Fibroblast of villous mesenchyme (primary cell): ENCODE data around the gene PLA2G12A. TPM values are rescaled to one million over a fixed set of nuclear protein-coding genes. Genes with fewer than 3 reads are reported as not detected.

Experiments
- DNase-seq: peaks from one replicate; pipeline ENCODE4 v3.0.0-alpha.2; 2010; ENCODE audit warnings: low read depth
- H3K4me3 ChIP-seq: 2 replicates; pipeline ENCODE4 v1.5.1; 2011; ENCODE audit warnings: low read depth, mild to moderate bottlenecking, low read length
- total RNA-seq: library from RNA; depleted of rRNA; stranded (reverse); fragments of >200 nt; gene quantifications from 2 replicates; pipeline ENCODE4 v1.2.3, GENCODE V29; 2012
- TF ChIP-seq, protein P1 (sequence below): IDR thresholded peaks from 2 replicates; pipeline ENCODE4 v1.5.1; 2012; ENCODE audit warnings: low read depth, mild to moderate bottlenecking, low read length; ENCODE audit not compliant: insufficient read depth

Gene PLA2G12A
- total RNA-seq, 1 donor: 11.7 TPM

DNA sequence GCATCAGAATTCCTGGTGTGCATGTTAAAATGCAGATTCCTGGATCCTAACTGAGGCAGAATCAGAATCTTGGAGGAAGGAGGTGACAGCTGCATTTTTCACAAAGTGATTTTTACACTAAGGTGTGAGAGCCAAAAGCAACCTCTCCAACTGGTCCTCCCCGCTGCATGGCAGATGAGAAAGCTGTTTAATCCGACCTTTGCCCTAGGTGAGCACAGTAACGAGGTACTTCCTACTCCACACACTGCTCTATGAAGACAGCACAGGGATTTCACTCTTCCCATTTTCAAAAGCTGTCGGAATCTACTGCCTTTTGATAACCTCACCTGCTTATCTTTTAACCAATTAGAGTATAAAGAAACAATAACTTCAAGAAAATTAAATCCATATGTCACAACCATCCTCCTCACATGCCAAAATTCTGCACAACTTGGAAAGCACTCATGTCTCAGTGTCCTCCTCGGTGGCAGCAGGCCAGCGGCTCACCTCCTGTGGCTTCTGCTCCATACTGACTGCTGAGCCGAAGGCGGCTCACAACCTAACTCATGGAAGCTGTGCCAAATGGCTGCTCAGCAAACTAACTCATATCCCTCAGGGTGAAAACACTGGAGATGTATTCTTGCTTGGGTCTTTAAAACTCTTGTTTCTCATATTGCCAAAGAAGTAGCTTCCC, 30.2 kb downstream of the PLA2G12A start:
- no peak overlapping the region for H3K4me3 ChIP-seq
- TF ChIP-seq, protein P1, sequence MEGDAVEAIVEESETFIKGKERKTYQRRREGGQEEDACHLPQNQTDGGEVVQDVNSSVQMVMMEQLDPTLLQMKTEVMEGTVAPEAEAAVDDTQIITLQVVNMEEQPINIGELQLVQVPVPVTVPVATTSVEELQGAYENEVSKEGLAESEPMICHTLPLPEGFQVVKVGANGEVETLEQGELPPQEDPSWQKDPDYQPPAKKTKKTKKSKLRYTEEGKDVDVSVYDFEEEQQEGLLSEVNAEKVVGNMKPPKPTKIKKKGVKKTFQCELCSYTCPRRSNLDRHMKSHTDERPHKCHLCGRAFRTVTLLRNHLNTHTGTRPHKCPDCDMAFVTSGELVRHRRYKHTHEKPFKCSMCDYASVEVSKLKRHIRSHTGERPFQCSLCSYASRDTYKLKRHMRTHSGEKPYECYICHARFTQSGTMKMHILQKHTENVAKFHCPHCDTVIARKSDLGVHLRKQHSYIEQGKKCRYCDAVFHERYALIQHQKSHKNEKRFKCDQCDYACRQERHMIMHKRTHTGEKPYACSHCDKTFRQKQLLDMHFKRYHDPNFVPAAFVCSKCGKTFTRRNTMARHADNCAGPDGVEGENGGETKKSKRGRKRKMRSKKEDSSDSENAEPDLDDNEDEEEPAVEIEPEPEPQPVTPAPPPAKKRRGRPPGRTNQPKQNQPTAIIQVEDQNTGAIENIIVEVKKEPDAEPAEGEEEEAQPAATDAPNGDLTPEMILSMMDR: no peak
- DNase-seq: no peak

DNA sequence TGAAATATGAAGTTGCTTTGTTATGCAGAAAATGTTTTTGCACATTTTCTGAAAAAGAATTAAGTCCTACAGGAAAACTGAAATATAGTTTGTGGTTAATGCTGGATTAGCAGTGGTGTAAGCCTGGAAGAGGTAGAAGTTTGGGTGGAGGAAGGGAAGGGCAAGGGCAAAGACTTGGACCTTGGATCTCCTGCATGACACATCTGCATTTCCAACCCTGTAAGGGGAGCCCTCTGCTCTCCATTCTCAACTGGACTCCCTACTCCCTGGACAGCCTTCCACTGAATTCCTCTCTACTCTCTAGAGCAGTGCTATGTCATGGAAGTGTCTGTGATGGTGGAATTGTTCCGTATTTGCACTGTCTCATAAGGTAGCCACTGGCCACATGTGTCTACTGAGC, 31.2 kb downstream of the PLA2G12A start:
- TF ChIP-seq, protein P1: no peak

DNA sequence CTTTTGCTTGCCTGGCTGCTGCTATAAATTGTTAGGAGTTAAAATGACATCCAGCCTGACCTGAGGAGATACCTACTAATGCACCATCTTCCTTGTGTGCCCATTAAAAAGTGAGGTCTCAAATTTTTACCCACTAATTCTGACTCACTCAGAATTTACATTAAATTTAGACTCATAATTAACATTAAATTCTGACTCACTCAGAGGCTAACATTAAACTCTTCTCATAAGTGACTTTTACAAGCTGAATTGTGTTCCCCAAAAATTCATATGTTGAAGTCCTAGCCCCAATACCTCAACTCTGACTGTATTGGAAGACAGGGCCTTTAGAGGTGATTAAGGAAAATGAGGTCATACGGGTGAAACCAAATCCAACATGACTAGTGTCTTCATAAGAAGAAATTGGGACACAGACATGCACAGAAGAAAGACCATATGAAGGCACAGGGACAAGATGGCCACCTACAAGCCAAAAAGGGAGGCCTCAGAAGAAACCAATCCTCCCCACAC, 38.4 kb downstream of the PLA2G12A start:
- no peak overlapping the region for H3K4me3 ChIP-seq
- TF ChIP-seq, protein P1: no peak
- DNase-seq: no peak

More for the DNA sequence above, 31.2 kb downstream of the PLA2G12A start:
- DNase-seq: no peak
- no peak overlapping the region for H3K4me3 ChIP-seq

DNA sequence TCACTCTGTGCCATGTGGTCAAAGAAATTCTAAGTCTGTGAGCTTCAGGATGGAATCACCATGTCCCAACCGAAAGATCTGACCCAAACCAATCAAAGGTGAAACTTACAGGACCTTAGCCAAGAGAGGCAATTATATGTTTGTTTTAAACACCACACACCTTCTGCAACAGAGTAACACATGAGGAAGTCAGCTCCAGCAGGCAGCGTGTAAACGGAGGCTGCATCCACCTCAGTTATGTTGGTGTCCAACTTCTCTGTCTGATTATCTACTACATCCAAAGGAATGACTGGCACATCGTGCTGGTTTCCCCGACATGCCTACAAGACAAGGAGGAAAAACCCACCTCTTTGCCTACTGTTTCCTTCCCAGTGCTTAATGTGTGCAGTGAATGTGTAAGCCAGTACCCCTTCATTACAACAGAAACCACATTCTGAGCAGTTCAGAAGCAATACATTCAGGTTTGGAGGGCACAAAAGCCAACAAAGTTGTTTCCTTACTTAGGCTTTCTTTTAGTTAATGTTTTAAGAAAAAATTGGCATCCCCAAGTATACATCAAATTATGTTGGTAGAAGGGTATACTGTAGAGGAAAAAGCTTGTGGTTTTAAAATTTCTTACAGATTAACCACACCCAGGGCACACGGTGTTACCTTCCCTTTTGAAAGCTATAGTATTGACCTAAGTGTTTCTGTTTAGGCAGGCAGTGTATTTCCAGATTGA, 39.0 kb downstream of the PLA2G12A start:
- TF ChIP-seq, protein P1: no peak
- no peak overlapping the region for H3K4me3 ChIP-seq
- no peak for DNase-seq

DNA sequence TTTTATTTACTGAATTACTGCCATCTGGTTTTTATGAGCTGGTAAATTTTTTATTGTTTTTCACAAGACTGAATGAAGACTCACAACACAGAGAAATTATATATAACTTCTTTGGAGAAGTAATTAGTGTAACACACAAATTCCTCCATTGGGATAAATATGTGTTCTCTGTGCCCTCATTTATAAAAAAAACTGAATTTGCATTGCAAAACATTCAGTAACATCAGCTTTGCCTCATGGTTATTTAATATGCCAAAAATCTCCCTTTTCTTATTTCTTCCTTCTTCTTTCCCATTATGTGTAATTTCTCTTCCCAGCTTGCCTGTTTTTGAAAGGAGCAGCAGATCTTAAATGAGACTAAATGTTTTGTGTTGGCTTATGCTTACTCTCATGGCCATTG, 45.1 kb downstream of the PLA2G12A start:
- no peak overlapping the region for H3K4me3 ChIP-seq
- no peak for DNase-seq
- TF ChIP-seq, protein P1: no peak

DNA sequence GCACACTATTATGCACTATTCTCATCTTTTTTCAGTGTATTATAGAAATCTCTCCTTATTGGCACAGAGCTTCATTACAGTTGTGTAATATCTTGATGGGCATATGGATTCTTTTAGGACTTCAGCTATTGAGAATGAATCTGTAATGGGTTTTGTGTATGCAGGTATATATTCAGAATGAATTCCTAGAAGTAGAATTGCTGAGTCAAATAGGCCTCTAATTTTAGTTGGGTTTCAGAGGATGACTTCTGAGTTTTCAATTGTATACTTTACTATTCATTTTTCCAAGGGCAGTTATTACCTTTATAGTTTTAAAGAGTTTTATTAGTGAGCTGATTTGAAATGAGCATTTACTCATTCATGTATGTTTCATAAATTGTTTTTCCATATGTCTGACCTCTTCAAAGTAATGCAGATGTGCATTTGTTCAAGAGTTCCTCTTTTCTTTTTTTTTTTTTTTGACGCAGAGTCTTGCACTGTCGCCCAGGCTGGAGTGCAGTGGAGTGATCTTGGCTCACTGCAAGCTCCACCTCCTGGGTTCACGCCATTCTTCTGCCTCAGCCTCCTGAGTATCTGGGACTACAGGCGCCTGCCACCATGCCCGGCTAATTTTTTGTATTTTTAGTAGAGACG, 46.1 kb downstream of the PLA2G12A start:
- TF ChIP-seq, protein P1: no peak
- H3K4me3 ChIP-seq: no peak overlapping the region
- no peak for DNase-seq
